ENCODE measurements around the gene AKAP8. TPM values are rescaled to one million over a fixed set of nuclear protein-coding genes. Genes with fewer than 3 reads are reported as not detected.

The AKAP8 gene
- total RNA-seq, 4 donors from 2014 or later = 20.1 to 32.9 (median 29.1) TPM

- TF ChIP-seq CTCF (IDR thresholded peaks at IDR 0.05; ENCODE audit: low read depth) = no peak
Observed at GRCh38 chr19:15402411-15403150, 23.0 kb upstream of the AKAP8 start.

GRCh38 chr19:15401397-15401710 is 21.8 kb upstream of the AKAP8 start:
- TF ChIP-seq CTCF (IDR thresholded peaks at IDR 0.05; ENCODE audit: low read depth) = no peak

DNA sequence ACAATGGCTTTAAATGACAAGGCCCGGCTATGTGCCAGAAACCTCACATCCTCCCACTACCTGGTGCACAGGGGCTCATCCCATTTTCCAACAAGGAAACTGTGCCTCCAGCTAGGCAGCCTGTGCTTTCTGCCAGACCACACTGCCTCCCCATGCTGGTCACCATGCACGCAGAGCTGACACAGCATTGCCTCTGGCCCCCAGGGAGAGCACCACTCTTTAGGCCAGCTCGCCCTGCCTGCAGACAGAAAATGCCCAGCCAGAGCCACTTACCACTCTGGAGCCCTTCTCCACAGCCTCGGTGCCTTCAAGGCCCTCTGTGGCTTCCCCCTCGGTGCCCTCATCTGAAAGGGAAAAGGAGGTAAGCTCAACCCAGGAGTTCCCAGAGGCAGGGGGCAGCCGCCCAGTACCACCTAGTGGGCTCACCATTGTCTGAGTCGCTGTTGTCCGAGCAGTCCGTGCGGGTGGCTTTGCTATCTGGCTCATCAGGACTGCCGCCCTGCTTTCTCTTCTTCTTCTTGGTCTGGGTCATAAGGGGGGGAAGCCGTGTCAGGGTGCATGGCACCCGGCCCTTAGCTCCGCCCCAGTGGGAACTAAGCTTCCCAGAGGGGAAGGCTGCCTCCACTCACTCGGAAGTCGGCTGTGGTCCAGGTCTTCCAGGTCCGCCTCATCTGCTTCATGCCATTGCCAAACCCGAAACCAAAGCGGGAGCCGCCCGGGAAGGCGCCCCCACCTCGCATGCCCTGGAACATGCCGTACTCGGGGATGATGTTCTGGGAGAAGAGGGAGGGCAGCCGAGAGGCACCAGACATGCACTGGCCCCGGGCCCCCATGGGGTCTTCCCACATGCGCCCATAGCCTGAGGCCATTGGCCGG is 21.2 kb upstream of the AKAP8 start:
- TF ChIP-seq CTCF (IDR thresholded peaks at IDR 0.05; ENCODE audit: low read depth) = no peak

DNA sequence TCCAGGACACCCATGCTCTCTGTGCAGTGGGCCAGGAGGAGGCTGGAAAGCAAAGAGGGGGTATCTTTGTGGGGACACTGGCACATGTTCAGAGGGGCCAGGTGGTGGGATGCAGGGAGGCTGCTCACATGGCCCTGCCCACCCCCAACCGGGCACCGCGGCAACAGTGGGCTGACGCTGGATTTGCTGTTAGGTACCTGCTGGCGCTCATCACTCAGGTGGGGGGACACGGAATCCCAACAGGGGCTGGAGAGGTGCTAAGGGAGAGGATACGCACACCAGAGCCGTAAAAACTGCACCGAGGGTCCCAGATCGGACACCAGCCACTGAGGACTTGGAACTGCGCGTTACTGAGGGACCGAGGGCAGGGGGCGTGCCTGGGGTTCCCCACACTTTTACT is 20.0 kb upstream of the AKAP8 start:
- no peak for TF ChIP-seq CTCF (IDR thresholded peaks at IDR 0.05; ENCODE audit: low read depth)

DNA sequence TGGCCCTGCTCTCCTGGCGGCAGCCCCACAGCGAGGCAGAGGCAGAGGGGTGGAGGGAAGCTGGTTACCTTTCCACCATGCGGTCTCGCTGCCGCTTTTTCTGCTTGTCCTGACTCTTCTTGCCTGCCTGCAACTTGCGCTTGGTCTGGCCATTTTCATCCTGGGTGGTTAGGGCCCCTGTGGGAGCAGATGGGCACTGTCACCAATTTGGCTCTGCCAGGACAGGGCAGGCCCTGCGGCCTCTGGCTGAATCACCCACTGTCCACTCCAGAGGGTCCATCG is 19.6 kb upstream of the AKAP8 start:
- TF ChIP-seq CTCF (IDR thresholded peaks at IDR 0.05; ENCODE audit: low read depth) = no peak

GRCh38 chr19:15398501-15399233 is 19.1 kb upstream of the AKAP8 start:
- no peak for TF ChIP-seq CTCF (IDR thresholded peaks at IDR 0.05; ENCODE audit: low read depth)

- no peak for TF ChIP-seq CTCF (IDR thresholded peaks at IDR 0.05; ENCODE audit: low read depth)
Observed at GRCh38 chr19:15397782-15398181, 18.2 kb upstream of the AKAP8 start.
